Activated CD8-positive, alpha-beta memory T cell treated with anti-CD3 and anti-CD28 coated beads, Interleukin-2, amount 50 U/mL, for 48 hours (primary cell): ENCODE results near the gene SLC35E1.

Experiments
- DNase-seq: peaks from one replicate; pipeline ENCODE4 v3.0.0-alpha.2; 2020

Gene SLC35E1

DNA sequence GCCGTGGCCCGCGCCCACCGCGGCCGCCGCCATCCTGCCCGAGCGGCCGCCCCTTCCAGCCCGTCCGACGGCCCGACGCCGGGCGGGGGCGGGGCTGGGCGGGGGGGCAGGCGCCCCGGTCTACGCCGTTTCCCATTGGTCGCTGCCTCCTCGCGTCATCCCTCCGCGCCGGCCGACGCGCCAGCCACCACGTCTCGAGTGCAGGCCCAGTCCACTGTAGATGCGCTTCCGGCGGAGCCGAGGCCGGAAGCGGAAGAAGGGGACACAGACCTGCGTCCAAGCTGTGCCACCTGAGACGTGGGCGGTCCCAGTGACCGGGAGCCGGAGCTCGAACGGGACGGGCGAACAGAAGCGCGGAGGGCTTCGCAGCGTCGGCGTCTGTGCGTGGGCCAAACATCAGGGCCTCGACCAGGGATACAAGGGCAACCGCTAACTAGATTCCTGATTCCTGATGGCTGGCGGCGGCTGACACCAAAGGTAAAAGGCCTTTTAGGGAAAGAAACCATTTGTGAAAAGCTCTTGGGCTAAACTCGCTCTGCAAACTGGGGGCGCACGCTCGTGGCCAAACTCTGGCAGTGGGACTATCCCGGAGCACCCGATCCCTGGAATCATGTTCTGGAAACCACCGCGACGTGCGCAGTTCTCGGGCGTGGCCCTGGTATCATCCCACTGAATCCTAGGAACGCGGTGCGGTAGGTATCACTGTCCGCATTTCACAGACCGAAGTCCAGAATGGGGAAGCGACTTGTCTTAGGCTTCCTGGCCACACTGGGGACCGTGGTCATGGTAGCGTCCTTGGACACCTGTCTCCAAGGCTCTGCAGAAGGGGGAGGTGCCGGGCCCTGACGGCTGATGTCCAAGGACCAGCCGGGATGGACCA, at the start of gene SLC35E1:
SLC35E1 (minus strand) TSS at position 84 of the 880 bp plus-strand sequence; CDS start at position 33, 51 bp downstream.
- DNase-seq: peak; percentile 96

DNA sequence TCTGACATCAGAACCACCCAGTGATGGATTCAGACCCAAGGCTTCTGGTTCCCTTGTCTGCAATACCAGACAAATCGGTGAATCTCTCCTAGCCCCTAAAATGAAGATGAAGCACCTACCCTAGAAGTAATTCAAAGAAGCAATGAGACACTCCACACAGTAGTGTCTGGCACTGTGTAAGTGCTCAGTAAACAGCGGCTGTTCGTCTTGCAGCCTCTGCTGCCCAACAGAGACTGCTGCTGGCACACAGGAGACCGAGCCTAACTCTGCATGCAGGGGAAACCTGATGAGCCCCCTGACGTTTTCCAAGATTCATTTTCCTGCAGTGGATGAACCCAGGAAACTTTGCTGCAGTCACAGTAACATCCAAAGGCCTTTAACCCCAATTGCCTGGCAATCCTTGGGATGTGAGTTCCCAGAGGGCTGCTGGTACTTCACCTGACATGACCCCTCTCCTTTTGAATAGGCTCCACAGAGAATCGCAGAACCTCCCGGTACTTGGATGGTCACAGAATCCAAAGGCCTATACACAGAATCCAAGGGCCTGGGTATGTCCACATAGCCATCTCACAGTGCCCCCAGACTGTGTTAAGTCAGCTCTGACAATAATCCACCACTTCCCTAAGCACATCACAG, 49.1 kb upstream of the SLC35E1 start:
- DNase-seq: no peak

GRCh38 chr19:16620584-16620983, 48.4 kb upstream of the SLC35E1 start:
- DNase-seq: no peak

DNA sequence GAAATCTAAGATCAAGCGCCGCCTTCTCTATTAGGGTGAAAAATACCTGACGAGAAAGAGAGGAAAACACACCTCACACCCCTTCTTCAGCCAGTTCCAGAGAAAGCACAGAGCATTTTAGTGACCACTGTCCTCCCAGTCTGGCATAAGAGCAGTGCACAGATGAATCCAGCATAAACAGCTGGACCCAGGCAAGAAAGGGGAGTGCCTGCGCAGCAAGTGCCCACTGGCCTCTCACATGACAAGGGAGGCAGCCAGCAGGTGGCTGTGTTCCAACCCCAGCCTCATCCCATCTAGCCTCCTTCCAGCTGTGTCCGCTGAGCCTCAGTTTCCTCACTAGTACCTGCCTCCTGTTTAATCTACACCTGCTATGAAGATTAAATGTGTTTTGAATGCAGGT, 47.8 kb upstream of the SLC35E1 start:
- DNase-seq: no peak

DNA sequence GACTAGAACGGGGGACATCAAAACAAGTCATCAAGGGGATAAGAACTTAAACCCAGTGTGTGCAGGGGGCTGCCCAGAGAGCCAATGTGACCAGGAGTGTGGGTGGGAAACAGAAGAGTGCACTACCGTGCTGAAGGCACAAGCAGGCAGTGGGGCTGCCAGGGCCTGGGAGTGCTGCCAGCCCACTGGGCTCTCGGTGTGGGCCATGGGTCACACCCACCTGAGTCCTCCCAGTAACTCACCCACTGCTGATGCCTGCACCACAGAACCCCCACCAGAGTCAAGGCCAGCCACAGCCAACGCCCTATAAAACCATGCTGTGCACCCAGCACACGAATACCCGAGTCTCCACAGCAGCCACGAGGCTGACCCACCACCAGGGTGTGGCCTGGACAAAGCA, 47.2 kb upstream of the SLC35E1 start:
- no peak for DNase-seq

DNA sequence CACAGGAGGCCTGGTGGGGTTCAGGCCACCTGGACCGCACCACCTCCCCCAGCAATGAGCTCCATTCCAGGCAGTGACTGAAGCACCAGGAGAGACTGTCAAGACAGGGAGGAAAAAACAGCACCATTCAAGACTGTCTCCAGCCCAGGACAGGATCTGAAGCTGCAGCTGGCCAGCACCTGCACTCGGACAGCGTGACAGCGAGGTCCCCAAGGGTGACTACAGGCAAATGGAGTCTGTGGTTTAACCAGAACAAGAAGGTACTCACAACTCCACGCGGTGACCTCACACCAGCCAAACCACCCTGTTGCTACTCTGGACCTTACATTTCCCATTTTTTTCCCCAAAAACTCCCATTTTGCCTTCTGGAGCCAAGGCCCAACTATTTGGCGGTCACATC, 46.0 kb upstream of the SLC35E1 start:
- DNase-seq: no peak

DNA sequence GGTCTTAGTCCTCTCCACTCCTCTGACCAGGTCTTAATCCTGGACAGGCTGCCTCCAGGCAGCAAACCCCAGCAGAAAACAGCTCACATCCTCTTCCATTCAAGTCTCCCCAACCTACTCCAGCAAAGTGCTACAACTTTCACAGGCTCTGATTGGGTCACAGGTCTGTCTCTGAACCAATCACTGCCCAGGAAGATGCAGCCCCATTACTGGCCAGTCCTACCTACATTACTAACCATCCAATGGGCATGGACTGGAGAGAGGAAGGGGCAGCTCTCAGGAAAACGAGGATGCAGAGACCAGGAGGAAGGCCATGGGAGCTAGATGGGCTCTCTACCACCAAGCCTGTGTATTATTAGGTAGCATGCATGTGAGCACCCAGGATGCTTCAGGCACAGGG, 43.6 kb upstream of the SLC35E1 start:
- no peak for DNase-seq

DNA sequence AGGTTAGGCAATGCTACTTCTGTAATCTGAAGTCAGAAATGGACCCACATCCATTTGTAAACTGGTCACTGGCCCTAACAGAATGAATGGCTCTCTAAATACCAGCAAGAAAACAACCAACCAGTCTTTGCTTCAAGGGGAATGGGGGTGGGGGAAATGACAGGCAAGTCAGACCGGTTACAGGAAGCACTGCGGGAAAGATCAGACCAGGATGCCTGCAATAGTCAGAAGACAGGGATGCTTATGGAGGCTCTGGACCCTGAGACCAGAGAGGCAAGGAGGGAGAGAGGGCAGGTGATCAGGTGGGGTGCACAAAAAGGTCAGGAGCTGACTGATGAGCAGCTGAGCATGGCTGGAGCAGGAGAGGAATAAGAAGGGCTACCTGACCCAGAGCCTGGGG, 42.7 kb upstream of the SLC35E1 start:
- DNase-seq: no peak

- DNase-seq: no peak
Measured at GRCh38 chr19:16613841-16614240, 41.6 kb upstream of the SLC35E1 start.

- DNase-seq: no peak
Measured at GRCh38 chr19:16612636-16613035, 40.4 kb upstream of the SLC35E1 start.

DNA sequence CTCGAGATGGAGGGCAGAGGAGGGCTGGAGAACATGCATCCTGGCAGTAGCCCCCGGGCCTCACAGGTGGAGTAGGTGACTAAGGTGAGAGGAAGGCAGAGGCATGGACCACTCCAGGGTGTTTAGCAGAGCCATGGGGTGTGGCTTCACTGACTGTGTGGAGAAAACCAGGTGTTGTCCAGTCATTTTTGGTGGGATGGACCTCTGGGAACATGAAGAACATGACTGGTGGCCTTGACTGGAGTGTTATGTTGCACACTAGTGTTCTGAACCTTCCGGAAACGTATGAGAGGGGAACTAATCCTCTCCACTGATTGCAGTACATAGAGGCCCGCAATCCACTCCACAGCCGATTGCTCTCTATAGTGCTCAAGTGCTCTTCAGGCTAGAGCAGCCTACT, 38.9 kb upstream of the SLC35E1 start:
- DNase-seq: no peak

DNA sequence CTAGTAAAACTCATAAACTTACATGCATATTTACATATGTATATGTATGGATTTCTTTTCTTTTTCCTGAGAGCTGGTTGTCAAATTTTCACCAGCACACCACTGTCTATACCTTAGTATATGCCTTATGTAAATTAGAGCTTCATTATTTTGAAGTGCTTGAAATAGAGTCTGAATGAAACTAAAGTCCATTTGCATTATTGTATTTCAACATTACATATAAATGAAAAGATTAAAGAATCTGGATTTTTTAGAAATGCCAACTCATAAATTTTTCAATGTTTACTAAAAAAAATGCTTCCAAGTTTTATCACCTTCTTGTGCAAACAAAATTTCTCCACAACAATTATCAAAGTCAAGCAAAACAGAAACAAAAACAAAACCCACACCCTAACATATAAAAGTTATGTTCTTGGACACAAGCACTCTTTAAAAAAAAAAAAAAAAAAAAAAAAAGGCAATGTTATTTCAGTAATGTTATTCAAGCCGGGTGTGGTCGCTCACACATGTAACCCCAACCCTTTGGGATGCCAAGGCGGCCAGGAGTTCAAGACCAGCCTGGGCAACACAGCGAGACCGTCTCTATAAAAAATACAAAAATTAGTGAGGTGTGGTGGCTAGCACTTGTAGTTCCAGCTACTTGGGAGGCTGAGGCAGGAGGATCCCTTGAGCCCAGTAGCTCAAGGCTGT, 37.4 kb upstream of the SLC35E1 start:
- DNase-seq: no peak

- no peak for DNase-seq
Measured at GRCh38 chr19:16608290-16608739, 36.1 kb upstream of the SLC35E1 start.

DNA sequence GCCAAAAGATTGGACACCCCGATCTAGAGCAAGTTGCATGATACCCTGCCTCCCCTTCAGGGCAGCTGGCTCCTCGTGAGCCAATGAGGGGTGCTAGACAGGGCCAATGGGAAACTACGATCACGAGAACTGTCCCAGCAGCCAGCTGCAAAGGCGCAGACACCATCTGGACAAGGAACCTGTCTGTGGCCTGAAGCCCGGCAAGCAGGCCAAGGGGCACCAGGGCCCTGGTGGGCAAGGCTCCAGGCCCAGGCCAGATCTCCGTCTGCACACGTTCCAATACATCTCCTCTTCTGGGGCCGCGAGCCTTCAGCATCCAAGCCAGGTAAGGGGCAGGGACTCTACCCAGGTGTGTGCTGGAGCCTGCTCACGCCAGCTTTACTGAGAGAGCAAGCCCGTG, 35.6 kb upstream of the SLC35E1 start:
- no peak for DNase-seq

- no peak for DNase-seq
Measured at GRCh38 chr19:16605553-16605994, 33.4 kb upstream of the SLC35E1 start.

GRCh38 chr19:16605115-16605514, 32.9 kb upstream of the SLC35E1 start:
- no peak for DNase-seq

GRCh38 chr19:16604615-16605014, 32.4 kb upstream of the SLC35E1 start:
- DNase-seq: no peak

- DNase-seq: no peak
Measured at GRCh38 chr19:16603090-16603489, 30.9 kb upstream of the SLC35E1 start.

GRCh38 chr19:16601378-16602052, 29.3 kb upstream of the SLC35E1 start:
- no peak for DNase-seq

DNA sequence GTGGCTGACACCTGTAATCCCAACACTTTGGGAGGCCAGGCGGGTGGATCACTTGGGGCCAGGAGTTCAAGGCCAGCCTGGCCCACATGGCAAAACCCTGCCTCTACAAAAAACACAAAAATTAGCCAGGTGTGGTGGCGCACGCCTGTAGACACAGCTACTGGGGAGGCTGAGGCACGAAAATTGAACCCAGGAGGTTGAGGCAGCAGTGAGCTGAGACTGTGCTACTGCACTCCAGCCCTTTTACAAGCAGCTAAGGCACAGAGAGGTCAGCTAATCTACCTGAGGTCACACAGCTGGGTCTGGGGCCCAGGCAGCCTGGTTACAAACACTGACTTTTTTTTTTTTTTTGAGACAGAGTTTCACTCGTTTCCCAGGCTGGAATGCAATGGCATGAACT, 28.6 kb upstream of the SLC35E1 start:
- DNase-seq: no peak

- DNase-seq: no peak
Measured at GRCh38 chr19:16599655-16600346, 27.6 kb upstream of the SLC35E1 start.

GRCh38 chr19:16598848-16599247, 26.6 kb upstream of the SLC35E1 start:
- no peak for DNase-seq
